ENCODE results near the gene SLC4A1AP.

SLC4A1AP gene

DNA sequence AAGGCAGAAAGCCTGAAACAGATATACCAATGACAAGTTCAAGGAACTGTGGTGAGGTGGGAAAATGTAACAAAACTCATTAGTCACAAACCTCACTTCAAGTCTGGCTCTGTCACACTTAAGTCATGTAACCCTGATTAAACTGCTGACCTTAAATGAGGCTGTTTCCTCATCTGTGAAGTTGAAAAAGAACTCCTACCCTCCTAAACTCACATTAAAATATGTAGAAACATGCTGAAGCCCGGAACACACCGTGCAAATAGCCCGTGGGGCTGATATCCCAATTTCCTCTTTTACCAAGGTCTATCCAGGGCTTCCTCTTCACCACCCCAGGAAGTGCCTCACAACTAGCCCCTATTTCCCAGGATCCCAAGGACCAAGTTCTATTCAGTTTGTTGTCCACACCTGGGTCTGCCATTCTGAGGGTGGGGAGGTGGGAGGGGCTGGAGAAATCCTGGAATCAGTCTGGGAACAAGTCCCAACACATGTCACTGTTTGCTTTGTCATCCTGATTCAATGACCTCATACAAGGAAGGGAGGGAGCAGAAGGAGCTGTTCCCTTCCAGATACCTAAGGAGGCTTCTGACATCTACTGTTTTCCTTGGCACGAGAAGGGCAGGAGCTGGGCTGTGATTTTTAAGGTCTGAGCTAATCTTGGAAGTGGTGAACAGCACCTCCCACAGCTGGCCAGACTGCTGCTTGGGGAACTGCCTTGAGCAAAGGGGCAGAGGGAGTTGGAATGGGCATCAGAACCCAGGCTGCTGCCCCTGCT, 42.3 kb downstream of the SLC4A1AP start:
- no peak for DNase-seq

DNA sequence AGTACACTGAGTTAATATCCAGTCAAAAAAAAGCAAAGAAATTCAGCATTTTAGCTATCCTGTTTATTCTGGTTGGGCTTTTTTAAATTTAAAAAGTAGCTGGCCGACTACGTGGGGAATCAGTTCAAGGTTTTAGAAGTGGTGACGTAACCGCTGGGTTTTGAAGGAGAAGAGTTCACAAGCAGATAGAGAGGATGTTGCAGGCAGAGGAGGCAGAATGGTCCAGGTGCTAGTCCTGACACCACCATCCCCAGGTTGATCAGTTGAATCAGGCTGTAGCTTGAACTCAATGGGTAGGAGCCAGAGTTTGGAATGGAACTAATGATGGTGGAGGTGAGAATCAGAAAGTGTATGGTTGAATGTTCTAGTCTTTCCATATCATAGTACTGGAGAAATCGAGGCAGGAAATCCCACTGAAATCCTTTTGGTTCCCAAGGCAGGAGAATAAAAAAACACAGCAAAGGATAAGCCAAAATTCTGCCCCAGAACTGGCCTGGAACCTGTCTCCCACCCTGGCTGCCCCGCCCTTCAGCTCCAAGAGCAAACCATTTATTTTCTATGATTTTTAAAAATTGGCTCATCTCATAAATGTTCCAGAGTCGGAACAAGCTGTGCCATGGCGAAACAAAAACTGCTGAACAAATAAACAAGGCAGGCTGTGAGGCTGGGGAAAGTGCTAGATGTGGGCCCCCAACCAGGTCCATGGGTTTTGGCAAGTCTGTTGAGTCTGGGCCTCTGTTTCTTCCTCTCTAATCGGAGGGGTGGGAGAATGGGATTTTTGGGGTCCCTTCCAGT, 44.0 kb downstream of the SLC4A1AP start:
- no peak for DNase-seq

DNA sequence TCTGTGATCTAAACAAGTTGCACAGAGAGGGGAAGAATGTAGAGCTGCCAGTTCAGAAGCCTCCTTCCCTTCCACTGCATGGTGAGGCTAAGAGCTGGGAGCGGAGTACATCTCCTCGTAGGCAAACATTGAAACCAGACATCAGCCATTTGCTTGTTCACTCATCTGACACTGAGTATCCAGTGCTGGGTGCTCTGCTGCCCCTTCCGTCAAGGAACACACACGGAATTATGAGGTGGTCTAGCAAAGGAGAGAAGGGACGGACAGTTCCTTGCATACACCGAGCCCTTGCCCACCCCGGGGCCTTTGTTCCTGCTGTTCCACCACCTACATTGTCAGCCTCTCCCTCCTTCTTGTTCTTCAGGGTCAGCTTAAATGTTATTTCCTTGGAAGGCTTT, 44.6 kb downstream of the SLC4A1AP start:
- no peak for DNase-seq

DNA sequence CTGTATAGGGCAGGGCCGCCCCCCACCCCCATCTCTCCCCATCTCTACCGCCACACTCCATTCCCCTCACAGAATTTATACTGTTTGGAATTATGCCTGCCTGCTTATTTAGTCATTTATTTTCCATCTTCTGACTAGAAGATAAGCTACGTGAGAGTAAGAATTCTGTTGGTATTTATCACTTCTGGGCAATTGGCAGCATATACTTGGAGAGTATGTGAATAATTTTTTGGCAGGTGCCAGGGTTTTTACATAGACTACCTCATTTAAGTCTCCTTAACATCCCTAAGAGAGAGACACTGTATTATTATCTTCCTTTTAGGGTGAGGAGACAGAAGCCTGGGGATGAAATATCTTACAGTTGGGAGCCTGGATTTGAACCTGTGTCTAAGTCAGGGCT, 45.0 kb downstream of the SLC4A1AP start:
- DNase-seq, result no peak

DNA sequence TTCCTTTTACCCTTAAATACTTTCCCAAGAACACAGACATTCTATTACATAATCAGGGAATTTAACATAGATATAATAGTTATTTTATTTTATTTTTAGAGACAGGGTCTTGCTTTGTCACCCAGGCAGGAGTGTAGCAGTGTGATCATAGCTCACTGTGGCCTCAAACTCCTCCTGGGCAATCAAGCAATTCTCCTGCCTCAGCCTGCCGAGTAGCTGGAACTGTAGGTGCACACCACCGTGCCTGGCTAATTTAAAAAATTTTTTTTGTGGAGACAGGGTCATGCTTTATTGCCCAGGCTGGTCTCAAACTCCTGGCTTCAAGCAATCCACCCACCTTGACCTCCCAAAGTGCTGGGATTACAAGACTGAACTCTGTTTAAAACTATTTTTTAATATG, 45.6 kb downstream of the SLC4A1AP start:
- no peak for DNase-seq

DNA sequence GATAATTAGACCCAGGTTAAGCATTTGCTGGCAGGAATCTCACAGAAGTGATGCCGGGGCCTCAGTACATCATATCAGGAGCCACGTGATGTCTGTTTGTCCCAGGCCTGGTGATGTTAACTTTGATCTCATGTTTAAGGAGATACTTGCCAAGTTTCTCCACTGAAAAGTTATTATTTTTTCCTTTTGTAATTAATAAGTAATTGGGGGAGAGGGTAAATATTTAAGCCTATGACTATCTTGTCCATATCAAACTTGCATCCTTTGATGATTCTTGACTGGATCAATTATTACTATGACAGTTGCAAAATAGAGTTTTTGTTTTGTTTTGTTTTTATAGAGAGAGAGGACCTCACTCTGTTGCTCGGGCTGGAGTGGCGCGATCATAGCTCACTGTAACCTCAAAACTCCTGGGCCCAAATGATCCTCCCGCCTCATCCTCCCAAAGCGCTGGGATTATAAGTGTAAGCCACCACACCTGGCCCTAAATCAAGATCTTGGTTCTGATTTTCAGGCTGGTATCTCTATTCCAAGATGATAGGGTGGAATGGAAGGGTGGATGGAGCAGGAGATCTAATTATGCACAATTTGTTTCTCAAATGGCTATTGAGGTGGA, 46.4 kb downstream of the SLC4A1AP start:
- DNase-seq, result no peak

DNA sequence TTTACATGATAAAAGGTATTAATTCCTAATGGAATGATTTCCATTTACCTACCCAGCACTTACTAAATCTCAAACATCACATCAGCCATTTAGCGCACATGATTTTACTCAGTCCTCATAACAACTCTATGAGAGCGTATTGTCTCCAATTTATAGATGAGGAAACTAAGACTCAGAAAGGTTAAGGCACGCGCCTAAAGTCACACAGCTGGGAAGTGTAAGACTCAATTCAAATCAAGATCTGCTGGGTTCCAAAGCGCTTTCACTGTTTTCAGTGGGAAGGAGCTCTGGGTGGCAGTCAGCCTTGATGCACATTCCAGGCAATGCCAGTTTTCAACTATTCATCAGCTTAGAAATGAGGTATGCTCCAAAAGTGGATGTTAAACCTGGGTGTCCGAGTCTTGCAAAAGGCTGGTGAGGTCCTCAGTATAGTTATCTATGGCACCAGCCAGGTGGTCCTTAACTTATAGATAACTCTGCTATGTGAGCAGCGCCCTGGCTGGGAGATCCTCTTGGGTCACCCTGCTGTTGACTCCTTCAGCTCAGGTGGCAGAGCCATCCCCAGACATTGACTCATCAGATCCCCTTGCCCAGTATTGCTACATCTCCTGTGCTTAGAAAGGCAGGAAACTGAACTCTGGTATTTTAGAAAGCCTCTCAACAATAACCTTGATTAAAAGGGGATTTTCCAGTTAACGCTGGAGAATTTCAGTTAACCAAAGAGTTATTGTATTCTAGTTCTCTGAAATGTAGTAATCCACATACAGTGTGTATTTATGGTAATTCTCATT, 47.1 kb downstream of the SLC4A1AP start:
- no peak for DNase-seq

DNA sequence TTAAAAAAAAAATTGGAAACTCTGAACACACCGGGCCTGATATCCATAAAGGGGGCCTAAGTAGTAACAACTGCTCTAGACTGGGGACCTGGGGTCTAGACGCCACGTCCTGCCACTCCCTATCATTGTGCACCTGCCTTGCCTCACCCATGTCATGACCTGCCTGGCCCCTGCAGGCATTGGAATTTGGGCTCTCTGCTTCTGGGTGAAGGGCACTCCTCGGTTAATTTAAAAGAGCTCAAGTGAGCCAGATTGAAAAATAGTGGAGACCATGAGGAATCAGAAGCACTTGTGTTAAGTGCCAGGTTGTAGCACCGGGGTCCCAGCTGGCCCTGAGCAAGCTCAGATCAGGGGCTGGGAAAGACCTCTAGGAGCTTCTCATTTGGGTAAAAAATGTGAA, 48.1 kb downstream of the SLC4A1AP start:
- DNase-seq, result no peak

DNA sequence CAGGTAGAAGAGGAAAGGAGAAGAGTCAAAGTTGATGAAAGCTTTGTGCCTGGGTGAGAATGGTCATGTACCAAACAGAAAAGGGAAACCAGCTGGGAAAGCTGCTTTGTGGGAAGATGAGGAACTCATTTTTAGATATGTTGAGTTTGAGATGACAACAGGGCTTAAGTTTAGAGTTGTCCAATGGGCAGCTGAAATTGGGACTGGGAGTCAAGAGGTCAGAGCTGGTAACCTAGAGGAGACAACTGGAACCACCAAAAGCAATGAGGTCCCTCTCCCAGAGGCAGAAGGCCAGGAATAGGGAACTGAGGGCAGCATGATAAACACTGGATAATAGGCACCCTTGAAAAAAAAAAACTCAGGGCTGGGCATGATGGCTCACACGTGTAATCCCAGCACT, 48.8 kb downstream of the SLC4A1AP start:
- no peak for DNase-seq

DNA sequence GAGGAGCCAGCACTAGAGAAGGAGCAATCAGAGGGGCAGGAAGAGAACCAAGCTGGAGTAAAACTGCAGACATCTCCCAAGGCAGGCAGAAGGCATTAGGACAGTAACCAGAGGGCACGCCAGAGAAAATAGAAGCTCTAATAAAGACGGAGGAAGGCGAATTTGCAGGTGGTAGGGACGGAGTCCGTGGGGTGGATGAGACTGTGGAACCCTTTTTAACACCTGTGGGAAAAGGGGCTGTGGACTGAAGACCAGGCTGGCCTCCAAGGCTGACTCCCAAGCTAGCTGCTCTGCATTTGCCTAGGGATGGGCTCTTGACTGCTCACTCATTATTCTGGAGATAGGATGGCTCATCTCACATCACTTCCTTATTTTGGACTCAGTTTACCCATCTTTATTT, 49.5 kb downstream of the SLC4A1AP start:
- DNase-seq, result no peak

DNA sequence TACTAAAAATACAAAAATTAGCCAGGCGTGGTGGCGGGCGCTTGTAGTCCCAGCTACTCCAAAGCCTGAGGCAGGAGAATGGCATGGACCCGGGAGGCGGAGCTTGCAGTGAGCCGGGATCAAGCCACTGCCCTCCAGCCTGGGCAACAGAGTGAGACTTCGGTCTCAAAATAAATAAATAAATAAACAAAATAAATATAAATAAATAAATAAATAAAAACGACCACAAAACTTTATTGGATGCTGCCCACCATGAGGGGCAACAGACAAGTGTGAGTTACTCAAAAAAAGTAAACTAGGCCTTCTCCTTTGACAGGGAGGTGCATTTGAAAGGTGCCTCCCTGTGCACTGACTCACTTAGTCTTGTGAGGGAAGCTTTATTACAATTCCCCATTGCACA, 50.4 kb downstream of the SLC4A1AP start:
- no peak for DNase-seq

DNA sequence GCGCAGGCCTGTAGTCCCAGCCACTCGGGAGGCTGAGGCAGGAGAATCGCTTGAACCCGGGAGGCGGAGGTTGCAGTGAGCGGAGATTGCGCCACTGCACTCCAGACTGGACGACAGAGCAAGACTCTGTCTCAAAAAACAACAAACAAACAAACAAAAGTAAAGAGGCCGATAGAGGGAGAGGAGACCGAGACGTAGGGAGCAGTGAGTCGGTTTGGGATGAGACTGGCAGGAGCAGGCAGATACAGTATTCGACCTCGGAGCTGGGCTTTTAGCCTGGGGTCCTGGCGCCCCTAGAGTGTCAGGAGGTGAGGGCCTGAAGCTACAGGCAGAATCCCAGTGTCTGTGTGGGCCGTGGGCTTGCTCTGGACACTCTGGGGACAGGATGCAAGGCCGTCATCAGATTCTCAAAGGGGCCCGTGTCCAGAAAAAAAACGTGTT, 51.2 kb downstream of the SLC4A1AP start:
- DNase-seq, result no peak

DNA sequence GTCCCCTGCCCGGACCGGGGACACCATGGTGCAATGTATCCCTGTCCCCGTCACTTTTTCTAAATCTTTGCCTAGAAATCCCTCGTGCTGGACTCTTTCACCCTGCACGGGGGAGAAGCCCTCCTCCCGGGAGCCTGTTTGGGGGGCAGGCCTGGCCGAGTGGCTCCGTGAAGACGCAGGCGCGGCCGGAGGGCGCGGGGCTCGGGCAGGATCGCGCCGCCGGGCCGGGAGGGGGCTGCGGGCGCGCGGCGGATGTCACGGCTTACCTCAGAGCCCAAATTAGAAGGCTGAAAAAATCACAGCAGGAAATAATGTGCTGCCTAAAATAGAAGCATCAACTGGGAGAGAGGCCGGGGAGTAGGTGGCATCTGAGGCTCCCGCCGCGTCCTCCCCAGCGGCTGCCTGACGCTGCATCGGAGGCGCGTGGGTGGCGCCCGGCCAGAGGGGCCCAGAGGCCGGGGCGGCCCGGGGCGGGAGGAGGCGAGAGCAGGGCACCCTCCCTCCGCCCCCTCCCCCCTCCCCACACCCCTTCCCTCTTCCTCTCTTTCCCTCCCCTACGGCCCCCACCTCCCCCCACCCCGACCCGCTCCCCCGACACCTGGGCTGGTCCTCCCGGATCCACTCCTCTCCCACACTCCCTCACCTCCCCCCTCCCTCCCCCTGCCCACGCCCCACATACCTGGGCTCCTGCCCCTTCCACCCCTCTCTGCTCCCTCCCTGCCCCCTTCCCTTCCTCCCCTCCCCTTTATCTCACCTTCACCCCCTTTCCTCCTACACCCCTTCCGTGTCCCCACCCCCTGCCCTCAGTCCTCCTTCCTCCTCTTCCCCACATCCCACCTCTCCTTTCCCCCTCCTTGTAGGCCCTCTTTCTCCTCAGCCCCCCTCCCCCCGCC, 51.9 kb downstream of the SLC4A1AP start:
- peak; percentile 70 for DNase-seq

DNA sequence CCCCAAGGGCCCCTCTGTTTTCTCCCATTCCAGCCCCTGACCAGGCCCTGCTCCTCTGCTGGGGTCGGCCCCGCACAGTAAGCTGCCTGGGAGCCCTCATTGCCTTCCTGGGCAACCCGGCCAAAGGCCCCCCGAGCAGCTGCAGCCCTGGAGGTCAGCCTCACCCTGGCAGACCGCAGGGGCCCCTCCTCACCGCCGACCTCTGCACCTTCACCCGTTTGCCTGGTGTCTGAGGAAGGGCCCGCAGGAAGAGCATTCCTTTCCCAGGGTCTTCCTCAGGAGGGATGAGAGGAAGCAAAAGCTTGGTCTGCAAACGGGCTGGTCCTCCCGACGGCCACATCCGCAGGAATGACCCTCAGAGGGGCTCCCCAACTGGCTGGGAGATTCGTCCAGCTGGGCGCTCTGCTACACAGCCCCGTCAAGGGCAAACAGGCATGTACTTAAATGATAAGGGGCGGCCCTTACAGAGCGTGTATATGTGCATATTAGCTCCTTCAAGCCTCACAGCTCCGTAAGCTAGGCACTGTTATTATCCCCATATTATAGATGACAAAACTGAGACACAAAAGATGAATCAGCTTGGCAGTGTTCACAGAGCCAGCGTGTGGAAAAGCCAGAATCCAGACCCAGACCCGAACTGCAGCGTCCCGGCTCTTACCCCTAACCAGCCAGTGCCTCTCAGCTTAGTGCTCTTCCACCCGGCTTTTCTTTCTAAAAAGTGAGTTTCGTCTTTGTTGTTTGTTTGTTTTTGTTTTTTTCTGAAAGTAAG, 52.8 kb downstream of the SLC4A1AP start:
- peak; percentile 53 for DNase-seq

DNA sequence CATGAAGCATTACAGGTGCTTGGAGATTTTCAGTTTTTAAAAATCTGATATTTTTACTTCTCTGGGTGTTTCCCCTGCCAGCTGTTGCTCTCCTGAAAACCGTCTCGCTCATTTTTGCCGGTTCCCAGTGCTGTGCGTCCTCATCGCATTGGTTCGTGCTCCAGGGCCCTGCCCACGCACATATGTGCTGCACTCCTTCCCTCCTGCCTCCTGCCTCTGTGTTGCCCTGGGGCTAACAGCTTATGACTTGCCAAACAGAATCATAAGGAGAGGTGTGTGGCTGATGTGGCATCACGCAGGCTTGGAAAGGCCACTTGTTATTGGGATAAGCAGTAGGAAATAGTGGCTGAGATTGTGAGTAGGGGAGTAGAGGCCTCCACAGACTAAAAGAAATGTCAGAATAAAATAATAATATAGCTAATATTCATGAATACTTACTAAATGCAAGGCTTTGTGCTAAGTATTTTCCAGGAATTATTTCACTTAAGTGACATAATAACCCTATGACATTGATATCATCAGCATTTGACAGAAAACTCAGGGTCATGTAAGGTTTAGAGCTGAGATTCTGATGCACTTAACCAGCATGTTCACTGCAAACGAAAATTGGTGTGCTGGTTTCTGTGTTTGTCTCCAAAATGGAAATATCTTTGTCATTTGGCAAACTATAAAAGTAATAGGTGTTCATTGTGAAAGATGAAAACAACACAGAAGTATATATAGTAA, 53.5 kb downstream of the SLC4A1AP start:
- no peak for DNase-seq

DNA sequence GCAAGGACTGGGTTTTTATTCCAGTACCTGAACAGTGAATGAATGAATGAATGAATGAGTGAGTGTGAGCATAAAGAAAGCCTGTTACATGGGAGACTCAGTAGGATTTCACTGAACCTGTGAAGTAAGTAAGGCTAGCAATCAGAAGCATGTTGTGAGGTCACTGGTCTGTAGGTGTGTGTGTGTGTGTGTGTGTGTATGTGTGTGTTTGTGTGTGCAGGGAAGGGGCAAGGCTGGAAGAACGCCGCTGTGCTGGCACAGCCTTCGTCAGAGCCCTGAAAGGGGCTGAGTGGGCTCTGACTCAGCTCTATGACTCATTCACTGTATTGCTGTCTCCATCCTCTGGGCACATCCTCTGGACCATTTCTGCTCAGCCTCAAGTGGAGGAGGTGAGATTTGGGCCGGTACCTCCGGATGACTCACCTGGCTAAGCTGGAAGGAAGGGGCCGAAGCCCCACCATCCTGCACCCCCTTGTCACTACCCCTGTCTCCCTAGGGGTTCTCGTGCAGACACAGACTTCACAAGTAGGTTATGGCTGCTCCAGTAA, 56.4 kb downstream of the SLC4A1AP start:
- DNase-seq, result peak; percentile 80

DNA sequence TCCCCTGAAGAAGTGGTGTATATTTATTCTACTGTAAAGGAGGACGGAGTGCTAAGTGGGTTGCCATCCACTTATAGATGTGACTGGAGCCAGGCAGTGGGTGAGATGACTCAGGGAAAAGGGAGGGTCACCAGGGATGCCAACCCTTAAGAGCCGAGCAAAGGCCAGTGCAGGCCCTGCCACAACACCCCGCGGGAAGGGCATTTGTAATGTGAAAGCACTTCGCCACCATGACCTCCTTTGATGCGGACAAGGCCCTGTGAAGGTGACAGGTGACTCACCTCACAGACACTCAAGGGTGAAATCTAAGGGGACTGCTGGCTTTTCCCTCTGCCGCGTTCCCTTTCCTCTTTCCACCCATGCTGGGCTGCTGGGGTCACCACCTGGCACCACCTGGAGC, 57.6 kb downstream of the SLC4A1AP start:
- peak; percentile 58 for DNase-seq

DNA sequence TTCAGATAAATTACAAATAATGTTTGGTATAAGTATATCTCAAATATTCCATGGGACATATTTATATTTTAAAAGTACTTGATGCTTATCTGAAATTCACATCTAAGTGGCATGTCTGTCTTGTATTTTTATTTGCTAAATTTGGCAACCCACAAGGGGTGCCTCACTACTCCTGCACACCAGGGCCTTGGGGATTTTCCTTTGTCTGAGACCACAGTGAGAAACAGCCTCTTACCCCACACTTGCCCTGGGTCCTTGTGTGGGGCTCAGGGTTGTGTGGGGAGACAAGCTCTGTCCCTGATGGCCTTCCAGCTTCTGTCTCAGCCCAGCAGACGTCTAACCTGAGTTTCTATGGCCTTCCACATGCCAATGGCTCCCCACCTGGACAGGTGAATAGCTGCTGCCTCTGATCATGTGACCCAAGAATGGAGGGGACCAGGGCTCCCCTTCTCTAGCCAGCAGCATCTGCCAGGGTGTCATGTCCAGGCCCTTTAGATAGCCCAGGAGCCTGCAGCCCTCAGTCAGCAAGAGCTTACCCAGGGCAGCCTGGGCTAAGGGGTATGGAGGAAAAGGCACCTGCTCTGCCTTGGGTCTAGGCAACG, 58.3 kb downstream of the SLC4A1AP start:
- no peak for DNase-seq

DNA sequence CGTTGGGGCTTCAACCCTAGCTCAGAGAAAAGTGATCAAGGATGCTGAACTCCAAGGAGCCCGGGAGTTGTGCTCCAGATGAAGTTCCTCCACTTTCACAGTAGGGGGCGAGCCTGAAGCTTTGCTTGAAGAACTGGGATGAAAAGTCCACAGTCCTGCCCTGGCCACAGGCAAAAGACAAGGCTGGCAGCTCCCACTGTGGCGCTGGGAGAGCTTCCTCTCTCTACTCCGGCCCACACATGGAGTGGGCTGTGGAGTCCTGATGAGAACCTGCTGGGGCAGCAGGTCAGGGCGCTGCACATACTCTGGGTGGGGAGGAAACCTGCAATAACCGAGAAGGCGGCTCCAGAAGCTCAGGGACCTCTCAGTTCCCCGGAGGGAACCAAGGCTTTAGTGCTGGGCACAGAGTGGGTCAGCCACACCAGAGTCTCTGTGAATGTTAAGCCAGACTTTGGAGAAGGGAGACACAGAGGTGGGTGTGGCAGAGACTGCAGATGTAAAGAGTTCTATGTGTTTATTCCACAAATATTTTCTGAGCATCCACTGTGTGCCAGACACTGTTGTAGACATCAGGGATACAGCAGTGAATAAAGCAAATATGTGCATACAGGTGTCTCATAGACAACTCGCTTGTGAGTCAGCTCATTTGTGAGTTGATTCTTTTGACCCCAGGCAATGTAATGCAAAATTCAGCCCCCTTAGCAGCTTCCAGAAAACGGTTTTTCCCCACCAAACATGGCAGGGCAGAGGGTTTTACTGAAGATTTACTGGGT, 59.9 kb downstream of the SLC4A1AP start:
- peak; percentile 62 for DNase-seq
